Brain pericyte (primary cell): ENCODE measurements around the gene DPP3.
A peak's percentile ranks its signal among the peaks of the same experiment; 100 is the strongest.
"Not testable (repeated sequence)": the region's sequence is repeated elsewhere in the genome, so short reads cannot be mapped to it uniquely, and the experiment has no call there.

Experiments used
- DNase-seq: peaks from one replicate; pipeline ENCODE4 v3.0.0-alpha.2; 2012; ENCODE audit warnings: low read depth, low spot score

The DPP3 gene

DNA sequence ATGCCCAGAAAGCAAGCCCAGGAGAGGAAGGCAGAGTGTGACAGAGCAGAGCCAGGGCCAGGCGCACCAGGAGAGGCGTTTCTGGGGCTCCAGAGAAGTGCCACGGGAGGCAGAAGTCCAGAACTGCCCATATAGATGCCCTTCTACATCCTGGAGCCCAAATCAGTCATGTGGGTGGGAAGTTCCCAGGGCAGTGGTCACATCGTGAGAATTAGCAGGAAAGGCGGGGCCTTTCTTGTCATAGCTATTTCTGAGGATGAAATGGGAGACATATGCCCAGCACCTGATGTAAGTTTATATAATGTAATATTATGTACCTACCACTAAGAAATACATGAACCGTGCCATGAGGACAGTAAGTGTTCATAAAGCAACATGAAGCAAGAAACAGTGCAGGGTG lies 52.5 kb downstream of the DPP3 start:
- DNase-seq, result no peak

DNA sequence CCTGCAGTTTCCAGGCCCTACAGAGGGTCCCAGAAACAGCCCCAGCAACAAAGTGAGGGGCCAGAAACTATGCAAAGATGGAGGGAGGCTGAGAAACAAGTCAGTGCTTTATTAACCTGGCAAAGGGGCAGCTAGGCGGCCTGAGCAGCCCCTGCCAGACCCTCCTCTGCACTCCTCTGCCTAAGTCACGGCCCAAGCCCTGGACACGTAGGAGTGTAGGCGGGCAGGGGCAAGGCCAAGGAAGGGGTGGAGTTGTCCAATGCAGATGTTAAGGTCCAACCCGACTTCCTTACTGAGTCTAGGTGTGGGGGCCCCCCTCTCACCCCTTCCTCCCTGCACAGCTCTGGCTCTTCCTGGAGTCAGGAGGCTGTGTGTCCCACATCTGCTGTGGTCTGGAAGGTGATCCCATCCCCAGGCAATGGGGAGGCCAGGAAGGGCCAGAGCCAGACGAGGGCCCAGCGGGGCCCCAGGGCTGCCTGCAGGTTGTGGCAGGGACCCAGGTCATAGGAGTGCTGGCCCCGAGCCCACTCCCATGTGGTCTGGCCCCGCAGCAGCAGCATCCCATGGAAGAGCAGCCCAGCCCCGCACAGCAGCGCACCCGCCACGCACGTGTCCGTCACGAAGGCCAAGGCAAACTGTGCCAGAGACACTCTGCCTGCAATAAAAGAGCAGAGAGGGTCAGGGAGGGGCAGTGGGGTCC lies 59.1 kb downstream of the DPP3 start:
- no peak for DNase-seq

DNA sequence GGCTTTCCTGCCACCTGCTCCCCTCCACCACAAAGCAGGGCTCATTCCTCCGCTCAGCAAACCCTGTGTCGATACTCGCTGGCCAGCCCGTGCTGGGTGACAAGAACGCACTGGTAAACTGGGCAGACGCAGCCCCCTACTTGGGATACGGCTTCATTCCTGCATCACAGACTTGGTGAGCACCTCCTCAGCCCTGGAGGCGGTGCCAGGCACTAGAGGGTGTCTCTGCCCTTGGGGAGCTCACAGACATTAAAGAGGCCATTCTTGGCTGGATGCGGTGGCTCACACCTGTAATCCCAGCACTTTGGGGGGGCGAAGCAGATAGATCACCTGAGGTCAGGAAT lies 59.6 kb downstream of the DPP3 start:
- no peak for DNase-seq

DNA sequence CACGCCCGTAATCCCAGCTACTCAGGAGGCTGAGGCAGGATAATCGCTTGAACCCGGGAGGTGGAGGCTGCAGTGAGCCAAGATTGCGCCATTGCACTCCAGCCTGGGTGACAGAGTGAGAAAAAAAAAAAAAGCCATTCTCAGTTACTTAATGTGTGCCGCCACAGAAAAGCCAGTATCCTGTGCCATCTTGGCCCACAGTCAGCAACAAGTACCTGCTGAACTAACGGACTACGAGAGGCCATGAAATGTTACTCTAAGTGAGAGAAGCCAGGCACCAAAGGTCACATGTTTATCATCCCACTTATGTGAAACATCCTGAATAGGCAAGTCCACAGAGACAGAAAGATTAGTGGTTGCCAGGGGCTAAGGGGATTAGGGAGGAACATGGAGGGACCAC lies 60.4 kb downstream of the DPP3 start:
- DNase-seq, result not testable (repeated sequence)

DNA sequence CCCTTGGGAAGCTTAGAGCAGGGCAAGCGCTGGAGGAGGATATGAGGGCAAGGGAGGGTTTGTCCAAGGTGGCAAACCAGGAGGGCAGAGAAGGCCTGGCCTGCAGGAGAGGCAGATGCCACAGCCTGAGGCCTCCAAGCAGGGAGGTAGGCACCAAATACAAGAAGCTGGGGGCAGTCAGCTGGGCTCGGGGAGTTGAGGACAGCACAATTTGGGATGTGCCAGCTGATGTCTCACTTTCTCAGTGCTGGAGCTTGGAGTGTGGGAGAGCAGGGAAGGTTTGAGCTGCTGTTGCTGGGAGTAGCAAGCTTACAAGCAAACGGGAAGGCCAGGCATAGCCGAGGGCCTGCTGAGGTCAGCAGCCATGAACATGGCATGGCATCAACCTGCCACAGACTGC lies 61.7 kb downstream of the DPP3 start:
- no peak for DNase-seq

DNA sequence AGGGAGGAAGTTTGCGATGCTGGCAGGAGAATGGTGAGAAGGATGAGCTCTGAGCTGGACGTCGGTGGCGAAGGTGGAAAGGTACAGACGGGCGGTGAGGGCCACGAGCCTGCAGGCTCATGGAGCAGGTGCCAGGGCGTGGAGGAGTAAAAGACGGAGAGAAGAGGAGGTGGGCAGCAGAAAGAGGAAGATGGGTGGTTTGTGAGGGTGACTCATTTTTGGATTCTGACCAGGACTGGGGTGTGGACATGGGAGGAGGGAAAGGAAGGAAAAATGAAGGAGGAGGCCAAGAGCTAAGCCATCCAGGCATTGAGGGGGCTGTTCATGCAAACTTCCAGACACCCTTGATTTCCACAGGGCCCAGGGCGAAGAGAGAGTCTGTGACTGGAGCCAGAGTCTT lies 62.1 kb downstream of the DPP3 start:
- no peak for DNase-seq

DNA sequence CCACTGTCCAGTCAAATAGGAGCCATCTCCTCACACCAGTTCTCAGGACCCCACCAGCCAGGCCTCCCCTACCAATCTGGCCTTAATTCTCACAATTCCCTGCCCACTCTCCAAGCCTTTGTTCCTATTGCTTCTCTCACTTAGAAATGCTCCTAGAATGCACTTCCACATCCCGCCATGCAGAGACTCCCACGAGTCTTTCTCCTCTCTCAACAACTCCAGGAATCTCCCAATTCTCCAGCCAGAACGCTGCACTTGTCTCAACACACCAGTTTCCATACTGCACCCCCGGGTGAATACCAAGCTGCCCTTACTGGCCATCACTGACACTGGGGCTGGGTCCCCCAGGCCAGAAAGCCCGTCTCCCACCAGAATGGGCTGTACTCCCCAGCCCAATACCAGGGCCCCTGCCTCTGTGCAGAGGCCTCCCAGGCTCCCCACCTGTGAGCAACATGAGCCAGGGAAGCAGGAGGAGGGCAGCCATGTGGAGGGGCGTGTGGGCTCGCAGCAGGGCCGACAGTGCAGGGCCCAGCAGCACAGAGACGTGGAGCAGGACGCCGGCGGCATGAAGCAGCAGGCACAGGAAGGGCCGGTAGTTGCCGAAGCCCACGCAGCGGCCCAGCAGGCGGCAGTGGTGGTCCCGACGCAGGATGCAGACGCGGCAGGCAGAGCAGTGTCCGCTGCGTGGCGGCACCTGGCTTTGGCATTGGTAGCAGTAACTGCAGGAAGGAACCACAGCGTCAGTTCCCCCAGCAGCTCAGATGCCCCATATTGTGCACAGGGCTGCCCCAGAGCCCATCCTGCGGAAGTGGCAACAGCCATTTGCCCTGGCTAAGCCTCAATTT lies 63.3 kb downstream of the DPP3 start:
- no peak for DNase-seq

DNA sequence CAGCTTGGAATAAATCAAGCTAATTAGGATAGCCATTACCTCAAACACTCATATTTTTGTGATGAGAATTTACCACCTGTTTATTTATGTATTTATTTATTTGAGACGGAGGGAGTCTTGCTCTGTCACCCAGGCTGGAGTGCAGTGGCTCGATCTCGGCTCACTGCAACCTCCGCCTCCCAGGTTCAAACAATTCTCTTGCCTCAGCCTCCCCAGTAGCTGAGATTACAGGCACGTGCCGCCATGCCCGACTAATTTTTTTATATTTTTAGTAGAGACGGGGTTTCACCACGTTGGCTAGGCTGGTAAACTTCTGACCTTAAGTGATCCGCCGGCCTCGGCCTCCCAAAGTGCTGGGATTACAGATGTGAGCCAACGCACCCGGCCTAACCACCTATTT lies 64.7 kb downstream of the DPP3 start:
- DNase-seq, result not testable (repeated sequence)

DNA sequence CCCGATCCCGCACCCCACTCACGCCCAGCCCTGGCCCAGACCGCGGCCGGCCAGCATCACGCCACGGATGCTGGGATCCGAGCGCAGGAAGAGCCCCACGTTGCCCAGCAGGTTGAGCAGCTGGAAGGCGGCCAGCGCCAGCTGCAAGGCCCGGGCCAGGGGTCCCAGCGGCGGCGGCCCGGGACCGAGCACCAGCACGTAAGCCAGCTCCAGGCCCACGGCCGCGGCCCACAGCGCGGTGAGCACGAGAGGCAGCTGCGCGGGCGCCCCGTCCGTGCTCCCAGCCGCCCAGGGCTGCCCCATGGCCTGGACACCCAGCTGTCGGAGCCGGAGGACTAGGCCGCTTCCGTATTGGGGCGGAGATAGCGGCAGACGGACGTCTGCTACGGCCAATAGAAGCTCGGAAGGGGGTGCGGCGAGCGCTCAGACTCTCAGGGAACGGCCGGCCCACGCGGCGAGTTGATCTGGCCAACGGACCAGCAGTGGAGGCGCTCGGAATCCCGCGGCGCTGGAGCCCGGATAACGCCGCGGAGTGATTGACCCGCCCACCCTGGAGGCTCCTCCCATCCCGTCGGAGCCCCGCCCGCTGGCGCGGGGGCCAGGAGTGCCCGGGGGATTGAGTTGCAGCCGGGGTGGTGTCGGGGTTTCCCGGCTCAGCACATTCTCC lies 65.6 kb downstream of the DPP3 start, which contains the start of gene ZDHHC24:
ZDHHC24 (minus strand) TSS at position 348 of the 667 bp plus-strand sequence; CDS start at position 303, 45 bp downstream.
- peak; percentile 88 for DNase-seq

DNA sequence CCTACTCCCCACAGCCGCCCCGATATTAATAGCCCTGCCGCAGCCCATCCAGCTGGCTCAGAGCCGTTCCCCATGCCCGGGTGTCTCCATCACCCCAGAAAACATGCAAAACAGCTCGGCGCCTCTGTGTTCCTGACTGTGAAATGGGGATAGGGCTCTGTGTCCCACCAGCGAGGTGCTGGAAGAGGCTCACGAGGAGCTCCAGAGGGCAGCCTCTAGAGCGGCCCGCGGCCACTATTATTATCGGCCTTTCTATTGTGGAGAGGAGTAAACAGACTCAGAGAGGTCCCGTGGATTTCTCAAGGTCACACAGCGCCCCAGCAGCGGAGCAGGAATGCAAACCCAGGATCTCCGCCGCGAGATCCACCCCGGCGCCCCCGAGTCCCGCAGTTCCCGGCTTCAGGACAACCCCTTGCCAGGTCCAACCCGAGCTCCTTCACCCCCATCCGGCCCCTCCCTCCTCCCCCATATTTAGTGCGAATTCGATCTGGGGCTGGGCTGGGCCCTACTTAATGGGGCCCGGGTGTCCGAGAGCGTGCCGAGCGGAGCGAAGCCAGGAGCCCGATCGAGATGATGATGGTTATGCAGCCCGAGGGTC lies 66.2 kb downstream of the DPP3 start, which contains the start of gene ACTN3:
ACTN3 (plus strand) TSS at position 536 of the 598 bp plus-strand sequence; CDS start at position 571, 35 bp downstream.
- DNase-seq, result no peak

DNA sequence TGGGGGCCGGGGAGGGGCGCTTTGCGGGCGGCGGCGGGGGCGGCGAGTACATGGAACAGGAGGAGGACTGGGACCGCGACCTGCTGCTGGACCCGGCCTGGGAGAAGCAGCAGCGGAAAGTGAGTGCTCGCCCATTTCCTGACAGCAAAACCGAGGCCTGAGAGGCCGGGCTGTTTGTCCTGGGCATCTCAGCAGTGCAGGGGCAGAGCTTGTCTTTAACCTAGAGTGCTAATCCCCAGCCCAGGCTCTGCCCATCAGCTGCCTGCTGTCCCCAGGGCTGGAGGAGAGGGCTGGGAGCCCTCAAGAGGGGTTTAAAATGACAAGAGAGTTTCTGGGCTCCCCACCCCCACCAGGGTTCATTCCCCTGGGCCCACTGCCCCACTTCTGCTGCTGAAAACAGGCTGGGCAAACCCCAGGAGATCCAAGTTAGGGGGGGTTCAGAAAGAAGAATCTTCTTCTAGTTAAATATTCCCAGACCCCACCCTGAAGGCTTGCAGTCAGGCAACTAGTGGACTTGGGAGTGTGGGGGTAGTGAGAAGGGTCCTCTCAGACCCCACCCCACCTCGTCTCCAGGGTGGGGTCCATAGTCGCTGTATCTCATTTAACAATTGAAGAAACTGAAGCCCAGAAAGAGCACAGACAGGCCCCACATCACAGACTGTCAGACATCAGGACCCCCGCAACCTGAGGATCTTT lies 66.9 kb downstream of the DPP3 start:
- no peak for DNase-seq

DNA sequence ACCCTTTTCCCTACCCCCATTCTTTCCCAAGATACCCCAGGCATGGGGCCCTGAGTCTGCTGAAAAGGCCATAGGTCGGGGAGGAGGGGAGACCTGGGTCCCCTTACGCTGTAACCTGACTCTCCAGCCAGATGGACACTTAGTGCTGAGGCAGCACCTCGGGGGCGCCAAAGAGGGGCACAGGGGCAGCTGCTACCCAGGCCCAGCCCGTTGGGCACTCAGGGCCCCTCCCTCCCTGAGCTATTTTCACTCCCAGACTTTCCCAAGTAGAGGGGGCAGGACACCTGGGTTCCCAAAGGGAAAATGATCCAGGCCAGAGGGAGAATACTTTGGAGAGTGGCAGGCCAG lies 67.4 kb downstream of the DPP3 start:
- DNase-seq, result no peak

DNA sequence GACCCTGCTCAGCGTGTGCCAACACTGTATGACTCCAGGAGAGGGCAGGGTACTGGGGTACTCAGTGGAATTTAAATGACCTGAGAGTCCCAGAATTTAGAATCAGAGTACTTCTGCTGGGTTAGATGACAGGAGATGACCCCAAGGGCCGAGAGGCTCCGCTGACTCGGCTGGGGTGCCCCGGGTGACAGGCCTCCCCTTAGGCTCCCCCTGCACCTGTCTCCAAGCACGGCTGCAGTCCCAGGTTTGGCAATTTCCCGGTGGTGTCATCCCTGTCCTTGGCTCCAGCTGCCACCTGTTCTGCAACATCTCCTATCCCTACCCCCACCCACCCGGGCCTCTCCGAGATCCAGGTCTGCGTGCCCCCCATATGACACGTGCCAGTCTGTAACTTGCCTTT lies 67.8 kb downstream of the DPP3 start:
- DNase-seq, result no peak

DNA sequence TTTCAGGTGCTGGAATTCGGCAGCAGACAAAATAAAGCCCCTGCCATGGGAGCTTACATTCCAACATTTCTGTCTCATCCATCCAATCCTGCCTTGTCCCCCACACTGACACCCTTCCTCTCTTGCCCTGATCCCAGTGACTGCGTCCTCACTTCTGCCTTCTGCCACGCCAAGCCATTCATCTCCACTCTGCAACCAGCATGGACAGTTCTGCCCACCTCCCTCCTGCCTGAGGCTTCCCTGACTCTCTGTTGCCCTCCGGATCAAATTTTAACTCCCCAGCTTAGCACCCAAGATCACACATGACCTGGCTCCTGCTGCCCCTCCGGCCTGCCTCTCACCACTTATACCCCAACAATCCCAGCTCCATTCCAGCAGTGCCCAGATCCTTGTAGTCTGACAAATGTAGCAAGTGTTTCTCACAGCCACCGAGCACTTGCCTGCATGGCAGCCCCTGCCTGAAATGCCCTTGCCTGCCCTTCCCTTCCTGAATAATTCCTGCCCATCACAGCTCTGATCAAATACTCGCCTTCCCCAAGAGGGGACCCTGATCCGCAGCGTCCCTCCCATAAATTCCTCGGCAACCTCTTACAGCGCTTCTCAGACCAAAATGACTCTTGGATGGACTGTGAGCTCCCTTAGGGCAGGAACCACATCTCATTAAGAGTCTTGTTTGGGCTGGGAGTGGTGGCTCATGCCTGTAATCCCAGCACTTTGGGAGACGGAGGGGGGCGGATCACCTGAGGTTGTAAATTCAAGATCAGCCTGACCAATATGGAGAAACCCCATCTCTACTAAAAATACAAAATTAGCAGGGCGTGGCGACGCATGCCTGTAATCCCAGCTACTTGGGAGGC lies 68.8 kb downstream of the DPP3 start:
- DNase-seq, result no peak

DNA sequence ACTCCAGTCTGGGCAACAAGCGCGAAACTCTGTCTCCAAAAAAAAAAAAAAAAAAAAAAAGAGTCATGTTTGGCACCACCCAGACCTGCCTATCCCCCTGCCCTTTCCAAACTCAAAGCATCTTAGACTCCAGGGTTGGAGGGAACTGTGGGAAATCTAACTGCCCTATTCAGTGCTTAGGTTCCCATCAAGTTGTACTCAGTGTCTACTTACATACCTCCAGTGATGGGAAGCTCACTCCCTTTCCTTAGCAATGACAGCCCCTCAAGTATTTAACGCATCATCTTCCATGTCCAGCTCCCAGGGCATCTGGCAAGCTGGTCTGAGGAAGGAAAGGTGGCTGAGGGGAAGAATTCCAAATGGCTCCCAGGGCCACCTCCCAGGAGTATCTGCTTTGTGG lies 69.5 kb downstream of the DPP3 start:
- no peak for DNase-seq

DNA sequence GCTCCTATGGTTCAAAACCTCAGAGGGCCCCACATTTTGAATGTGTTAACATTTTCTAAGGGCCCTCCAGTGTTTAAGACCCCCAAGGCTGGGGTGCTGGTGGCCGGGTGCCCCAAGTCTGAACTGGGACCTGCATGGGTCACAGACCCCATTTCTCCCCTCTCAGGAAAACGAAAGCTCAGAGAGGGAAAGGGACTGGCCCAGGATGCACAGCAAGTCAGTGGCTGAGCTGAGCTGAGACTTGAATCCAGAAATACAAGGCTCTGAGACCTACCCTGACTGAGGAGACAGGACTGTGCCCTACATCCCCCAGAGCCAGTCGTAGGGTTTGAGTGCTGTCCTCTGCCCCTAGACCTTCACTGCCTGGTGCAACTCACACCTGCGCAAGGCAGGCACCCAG lies 70.7 kb downstream of the DPP3 start:
- no peak for DNase-seq

DNA sequence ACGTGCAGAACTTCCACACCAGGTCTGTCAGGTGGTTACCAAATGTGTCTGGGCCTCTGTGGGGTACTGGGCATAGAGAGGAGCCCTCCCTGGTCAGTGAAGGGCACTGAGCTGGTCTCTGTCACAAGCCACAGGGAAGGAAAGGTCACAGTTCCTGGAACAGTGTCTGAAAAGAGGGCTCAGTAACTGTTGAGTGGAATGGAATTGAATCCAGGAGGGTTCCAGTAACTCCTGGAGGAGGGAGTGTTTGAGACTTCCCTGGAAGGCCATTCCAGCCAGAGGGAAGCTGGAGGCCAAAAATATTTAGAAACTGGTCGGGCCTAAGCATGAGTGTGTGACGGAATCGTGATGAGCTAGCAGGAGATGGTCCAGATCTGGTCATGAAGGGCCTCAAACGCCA lies 74.4 kb downstream of the DPP3 start:
- no peak for DNase-seq

DNA sequence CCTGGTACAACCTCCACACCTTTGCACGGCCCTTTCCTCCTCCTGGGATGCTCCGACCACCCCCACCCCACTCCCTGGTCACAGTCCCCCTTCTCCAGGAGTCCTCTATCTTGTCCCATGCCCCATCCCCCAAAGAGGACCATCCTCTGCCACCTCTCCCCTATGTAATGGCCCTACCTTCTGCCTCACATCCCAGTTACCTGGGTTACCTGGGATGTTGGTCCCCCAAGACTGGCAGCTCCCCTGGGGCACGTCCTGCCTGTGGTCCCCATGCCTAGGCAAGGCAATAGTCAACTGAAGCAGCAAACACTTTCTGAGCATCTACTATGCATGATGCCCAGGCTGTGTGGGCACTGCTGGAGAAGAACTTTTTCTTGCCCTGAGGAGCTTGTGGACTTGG lies 75.2 kb downstream of the DPP3 start:
- DNase-seq, result no peak

DNA sequence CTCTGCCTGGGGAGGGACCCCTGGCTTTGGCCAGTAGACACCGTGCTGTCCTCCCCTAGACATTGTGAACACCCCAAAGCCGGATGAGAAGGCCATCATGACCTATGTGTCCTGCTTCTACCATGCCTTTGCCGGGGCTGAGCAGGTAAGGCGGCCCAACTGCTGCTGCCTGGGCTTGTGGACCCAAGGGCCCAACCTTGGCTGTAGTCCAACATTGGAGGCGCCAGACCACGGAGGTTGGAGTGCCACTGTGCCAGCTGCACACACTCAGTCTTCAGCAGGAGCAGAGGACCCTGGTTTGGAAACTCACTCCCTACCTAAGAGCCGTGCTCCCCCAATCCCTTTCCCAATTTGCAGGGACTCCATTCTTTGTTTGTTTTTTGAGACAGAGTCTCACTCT lies 75.9 kb downstream of the DPP3 start:
- no peak for DNase-seq

DNA sequence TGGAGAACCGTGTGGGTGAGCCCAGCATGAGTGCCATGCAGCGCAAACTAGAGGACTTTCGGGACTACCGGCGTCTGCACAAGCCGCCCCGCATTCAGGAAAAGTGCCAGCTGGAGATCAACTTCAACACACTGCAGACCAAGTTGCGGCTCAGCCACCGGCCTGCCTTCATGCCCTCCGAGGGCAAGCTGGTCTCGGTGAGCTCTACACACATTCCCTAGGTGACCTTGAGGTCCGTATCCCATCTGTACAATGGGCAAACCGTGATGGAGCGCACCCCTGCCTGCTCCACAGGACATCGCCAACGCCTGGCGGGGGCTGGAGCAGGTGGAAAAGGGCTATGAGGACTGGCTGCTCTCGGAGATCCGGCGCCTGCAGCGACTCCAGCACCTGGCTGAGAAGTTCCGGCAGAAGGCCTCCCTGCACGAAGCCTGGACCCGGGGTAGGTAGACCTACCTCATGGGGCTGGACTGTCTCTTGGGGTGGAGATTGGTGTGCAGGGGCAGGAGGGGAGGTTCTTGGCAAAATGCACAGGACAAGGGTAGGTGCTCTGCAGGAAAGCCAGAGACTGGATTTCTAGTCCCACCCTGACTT lies 77.6 kb downstream of the DPP3 start:
- DNase-seq, result no peak
